GM18861 (cell line): Measurements from ENCODE around the gene PCCA.

Source experiments
- ATAC-seq: cut with Tn5 transposase; IDR thresholded peaks from one replicate; pipeline ENCODE4 v1.9.1; 2021; ENCODE audit not compliant: unreplicated experiment

The PCCA gene

GRCh38 chr13:100454876-100455275 is 366.0 kb downstream of the PCCA start:
- ATAC-seq = no peak

- ATAC-seq = no peak
Observed at GRCh38 chr13:100458673-100459072, 369.8 kb downstream of the PCCA start.

- no peak for ATAC-seq
Observed at GRCh38 chr13:100459747-100460146, 370.9 kb downstream of the PCCA start.

- ATAC-seq = no peak
Observed at GRCh38 chr13:100460266-100460665, 371.4 kb downstream of the PCCA start.

- no peak for ATAC-seq
Observed at GRCh38 chr13:100460791-100461190, 371.9 kb downstream of the PCCA start.

GRCh38 chr13:100461309-100462030 is 372.6 kb downstream of the PCCA start:
- no peak for ATAC-seq

GRCh38 chr13:100464006-100464405 is 375.1 kb downstream of the PCCA start:
- no peak for ATAC-seq

GRCh38 chr13:100465558-100465957 is 376.7 kb downstream of the PCCA start:
- no peak for ATAC-seq

GRCh38 chr13:100470866-100471505 is 382.1 kb downstream of the PCCA start:
- no peak for ATAC-seq

- ATAC-seq = no peak
Observed at GRCh38 chr13:100473087-100473486, 384.2 kb downstream of the PCCA start.

- ATAC-seq = no peak
Observed at GRCh38 chr13:100473501-100474044, 384.7 kb downstream of the PCCA start.

- ATAC-seq = no peak
Observed at GRCh38 chr13:100476963-100477362, 388.1 kb downstream of the PCCA start.

- no peak for ATAC-seq
Observed at GRCh38 chr13:100478107-100478809, 389.4 kb downstream of the PCCA start.

- ATAC-seq = no peak
Observed at GRCh38 chr13:100480676-100481075, 391.8 kb downstream of the PCCA start.

- ATAC-seq = no peak
Observed at GRCh38 chr13:100483139-100483538, 394.2 kb downstream of the PCCA start.

GRCh38 chr13:100483841-100484381 is 395.0 kb downstream of the PCCA start:
- no peak for ATAC-seq

- no peak for ATAC-seq
Observed at GRCh38 chr13:100484702-100485101, 395.8 kb downstream of the PCCA start.

GRCh38 chr13:100485265-100485664 is 396.4 kb downstream of the PCCA start:
- no peak for ATAC-seq

- ATAC-seq = no peak
Observed at GRCh38 chr13:100490692-100491091, 401.8 kb downstream of the PCCA start.

GRCh38 chr13:100491164-100491842 is 402.4 kb downstream of the PCCA start:
- no peak for ATAC-seq

- ATAC-seq = no peak
Observed at GRCh38 chr13:100493418-100493817, 404.5 kb downstream of the PCCA start.
